Stimulated activated CD4-positive, alpha-beta T cell treated with anti-CD3 and anti-CD28 coated beads, Interleukin-12 subunit alpha, Interleukin-12 subunit beta, amount 100 ng/mL, for 48 hours (primary cell): ENCODE data around the gene CSKMT.
"Not testable (repeated sequence)": the region's sequence is repeated elsewhere in the genome, so short reads cannot be mapped to it uniquely, and the experiment has no call there.

Source experiments
- DNase-seq, 3 donors: peaks; one replicate each; pipeline ENCODE4 v3.0.0-alpha.2; 2020; ENCODE audit warnings: low read depth in 2 of 3, low spot score in 1 of 3

The CSKMT gene, protein sequence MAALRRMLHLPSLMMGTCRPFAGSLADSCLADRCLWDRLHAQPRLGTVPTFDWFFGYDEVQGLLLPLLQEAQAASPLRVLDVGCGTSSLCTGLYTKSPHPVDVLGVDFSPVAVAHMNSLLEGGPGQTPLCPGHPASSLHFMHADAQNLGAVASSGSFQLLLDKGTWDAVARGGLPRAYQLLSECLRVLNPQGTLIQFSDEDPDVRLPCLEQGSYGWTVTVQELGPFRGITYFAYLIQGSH

DNA sequence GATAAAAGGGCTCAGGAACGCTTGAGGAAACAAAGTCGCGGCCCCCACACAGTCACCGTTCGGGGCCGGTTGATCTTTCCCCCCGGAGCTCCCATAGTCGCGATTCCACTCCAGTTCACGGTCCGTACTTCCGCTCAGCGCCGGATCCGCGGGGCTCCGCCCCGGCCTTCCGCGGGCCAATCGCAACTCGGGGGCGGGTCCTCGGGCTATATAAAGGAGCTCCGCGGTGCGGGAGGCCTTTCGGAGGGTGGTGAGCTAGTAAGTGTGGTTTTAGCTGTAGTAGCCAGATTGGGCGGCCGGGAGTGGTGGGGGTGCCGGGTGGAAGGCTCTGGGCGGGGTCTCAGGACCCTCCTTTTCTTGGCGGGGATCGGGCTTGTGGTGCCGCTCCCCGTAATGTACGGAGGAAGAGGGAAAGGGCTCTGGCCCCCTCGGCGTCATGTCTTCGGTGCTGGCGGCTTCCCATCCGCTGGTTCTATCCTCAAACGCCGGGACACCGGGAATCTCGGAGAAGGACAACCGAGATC, at the start of gene CSKMT, which contains the start of gene C11orf98:
Gene CSKMT, plus strand, starts transcription at position 238 of the 524 bp plus-strand sequence. CDS start 568 bp downstream, outside the sequence.
Gene C11orf98, minus strand, starts transcription at position 136 of the 524 bp plus-strand sequence. Its CDS starts 41 bp downstream, at position 95.
- DNase-seq = peak; percentile 94 to 98 (median 95)

GRCh38 chr11:62615521-62615920, 49.6 kb upstream of the CSKMT start:
- no peak for DNase-seq

GRCh38 chr11:62616957-62617356, 48.2 kb upstream of the CSKMT start:
- not testable (repeated sequence) for DNase-seq

GRCh38 chr11:62621027-62621566, 44.0 kb upstream of the CSKMT start:
- no peak for DNase-seq

- peak; percentile 94 to 95 (median 95) for DNase-seq
Observed at GRCh38 chr11:62621567-62622470, 43.3 kb upstream of the CSKMT start, which contains the start of gene B3GAT3. B3GAT3 (minus strand) TSS chr11:62621986; CDS start chr11:62621947, 39 bp downstream.

DNA sequence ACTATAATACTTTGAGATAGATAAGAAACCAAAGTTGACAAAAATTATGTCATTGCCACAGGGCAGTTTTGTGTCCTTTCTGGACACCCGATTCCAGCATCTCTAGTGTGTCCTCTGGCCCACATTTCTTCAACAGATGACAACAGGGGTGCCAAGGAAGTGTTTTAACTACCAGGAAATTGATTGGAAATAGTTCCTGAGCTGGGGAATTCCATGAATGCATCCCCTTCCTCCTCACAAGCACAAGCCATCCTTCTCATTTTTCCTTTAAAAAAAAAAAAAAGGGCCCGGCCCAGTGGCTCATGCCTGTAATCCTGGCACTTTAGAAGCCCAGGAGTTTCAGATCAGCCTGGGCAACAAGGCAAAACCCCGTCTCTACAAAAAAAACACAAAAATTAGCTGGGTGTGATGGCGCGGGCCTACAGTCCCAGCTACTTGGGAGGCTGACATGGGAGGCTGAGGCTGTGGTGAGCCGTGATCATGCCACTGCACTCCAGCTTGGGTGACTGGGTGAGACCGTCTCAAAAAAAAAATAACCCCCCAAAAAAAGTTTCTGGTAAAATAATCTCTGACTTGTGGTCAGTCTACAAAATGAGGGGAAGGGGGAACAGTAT, 42.5 kb upstream of the CSKMT start:
- no peak for DNase-seq

- DNase-seq = no peak
Observed at GRCh38 chr11:62627713-62628112, 37.4 kb upstream of the CSKMT start.

DNA sequence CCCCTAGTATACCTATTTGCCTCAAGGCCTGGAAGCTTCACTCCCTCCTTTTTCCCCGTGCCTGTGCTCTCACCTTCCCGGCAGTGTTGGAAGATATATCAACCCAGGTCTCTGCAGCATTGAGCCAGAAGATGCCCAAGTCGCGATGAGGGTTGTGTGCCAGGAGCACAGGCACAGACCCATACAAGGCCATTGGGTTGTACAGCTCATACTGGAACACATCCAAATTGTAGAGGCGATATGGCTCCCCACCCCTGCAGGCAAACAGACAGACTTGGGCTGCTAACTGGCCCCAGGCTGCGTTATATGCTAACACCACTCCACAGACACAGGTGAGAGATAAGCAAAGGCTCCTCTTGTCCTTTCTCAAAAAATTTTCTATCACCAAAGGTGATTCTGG, 32.6 kb upstream of the CSKMT start:
- DNase-seq = no peak

DNA sequence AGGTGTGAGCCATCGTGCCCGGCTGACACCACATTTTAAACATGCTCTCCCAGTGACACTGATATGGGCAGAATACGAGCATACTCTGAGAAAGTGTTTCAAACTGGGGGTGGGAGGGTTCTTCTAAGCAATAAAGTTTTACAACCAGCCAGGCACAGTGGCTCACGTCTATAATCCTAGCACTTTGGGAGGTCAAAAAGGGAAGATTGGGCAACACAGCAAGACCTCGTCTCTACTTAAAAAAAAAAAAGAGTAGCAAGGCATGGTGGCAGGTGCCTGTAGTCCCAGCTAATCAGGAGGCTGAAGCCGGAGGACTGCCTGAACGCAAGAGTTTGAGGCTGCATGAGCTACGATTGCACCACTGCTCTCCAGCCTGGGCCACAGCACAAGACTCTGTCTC, 20.9 kb upstream of the CSKMT start:
- no peak for DNase-seq

DNA sequence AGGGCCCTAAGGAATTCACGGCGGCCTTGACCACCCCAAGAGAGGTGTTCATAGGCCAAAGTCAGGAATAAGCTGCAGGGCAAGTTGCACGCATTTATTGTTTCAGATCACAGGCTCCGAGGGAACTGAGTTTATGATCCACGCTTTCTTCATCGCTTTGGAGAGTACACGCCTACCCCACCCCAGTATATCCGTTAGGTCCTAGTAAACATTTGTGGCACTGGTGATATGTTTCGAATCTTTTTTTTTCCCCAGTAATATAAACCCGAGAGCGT, 19.5 kb upstream of the CSKMT start:
- no peak for DNase-seq

GRCh38 chr11:62645946-62646824, 18.9 kb upstream of the CSKMT start, which contains the start of gene GANAB:
GANAB (minus strand) TSS chr11:62646613; CDS start chr11:62646599, 14 bp downstream.
- peak; percentile 99 to 100 (median 99) for DNase-seq

GRCh38 chr11:62646825-62647608, 18.1 kb upstream of the CSKMT start:
- no peak for DNase-seq

- no peak for DNase-seq
Observed at GRCh38 chr11:62647609-62648005, 17.5 kb upstream of the CSKMT start.

DNA sequence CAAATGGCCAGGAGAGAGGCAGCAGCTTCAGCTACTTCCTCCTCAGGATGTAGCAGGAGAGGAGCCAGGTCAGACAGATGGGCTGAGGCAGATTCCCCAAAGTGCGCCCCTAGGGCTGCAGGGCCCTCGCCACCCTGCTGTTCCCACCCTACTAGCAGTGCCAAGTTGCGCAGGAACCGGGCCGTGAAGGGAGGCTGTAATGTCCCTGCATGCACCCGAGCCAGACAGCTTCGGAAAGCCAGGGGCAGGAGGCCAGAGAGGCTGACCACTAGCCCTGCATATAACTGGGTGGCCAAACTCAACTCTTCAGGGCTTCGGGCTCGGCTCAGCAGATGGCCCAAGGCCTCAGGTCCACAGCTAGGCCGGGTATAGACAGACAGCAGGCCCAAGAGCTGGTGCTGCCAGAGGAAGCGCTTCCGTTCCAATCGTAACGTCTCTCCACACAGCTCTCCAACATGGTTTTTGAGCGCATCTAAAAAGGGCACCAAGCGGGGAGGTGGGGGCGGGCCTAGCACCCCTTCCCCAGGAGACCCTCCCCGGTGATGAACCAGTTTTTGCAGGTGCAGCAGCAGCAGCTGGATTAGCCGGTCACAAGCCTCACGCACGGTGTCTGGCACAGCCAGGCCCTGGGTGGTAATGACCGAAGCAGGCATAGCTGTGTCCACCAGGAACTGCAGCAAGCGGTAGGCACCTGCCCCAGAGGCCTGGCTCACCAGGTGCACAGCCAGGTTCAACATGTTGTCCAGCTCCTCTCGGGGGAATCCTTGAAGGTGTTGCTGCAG, 16.7 kb upstream of the CSKMT start:
- DNase-seq = no peak

DNA sequence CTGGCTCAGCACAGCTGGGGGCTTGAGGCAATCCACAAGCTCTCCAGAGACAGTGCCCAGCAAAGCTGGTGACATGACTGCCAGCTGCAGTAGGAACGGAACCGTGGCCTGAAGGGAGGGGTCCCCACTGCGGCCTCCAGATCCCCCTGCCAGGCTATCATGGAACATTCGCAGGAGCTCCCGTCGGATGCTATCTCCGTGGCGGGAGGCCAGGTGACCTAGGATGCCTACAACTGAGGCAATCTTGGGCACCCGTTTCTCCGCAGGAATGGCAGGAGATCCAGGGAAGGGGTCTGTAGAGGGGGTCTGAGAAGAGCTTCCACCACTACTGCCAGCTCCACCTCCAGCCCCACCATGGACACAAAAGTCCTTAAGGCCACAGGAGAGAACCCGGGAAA, 16.1 kb upstream of the CSKMT start:
- no peak for DNase-seq

GRCh38 chr11:62649486-62649885, 15.6 kb upstream of the CSKMT start:
- DNase-seq = no peak

DNA sequence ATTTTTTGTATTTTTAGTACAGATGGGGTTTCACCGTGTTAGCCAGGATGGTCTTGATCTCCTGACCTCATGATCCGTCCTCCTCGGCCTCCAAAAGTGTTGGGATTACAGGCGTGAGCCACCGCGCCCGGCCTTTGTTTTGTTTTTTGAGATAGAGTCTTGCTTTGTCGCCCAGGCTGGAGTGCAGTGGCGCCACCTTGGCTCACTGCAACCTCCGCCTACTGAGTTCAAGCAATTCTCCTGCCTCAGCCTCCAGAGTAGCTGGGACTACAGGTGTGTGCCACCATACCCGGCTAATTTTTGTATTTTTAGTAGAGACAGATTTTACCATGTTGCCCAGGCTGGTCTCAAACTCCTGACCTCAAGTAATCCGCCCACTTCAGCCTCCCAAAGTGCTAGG, 14.8 kb upstream of the CSKMT start:
- not testable (repeated sequence) for DNase-seq

DNA sequence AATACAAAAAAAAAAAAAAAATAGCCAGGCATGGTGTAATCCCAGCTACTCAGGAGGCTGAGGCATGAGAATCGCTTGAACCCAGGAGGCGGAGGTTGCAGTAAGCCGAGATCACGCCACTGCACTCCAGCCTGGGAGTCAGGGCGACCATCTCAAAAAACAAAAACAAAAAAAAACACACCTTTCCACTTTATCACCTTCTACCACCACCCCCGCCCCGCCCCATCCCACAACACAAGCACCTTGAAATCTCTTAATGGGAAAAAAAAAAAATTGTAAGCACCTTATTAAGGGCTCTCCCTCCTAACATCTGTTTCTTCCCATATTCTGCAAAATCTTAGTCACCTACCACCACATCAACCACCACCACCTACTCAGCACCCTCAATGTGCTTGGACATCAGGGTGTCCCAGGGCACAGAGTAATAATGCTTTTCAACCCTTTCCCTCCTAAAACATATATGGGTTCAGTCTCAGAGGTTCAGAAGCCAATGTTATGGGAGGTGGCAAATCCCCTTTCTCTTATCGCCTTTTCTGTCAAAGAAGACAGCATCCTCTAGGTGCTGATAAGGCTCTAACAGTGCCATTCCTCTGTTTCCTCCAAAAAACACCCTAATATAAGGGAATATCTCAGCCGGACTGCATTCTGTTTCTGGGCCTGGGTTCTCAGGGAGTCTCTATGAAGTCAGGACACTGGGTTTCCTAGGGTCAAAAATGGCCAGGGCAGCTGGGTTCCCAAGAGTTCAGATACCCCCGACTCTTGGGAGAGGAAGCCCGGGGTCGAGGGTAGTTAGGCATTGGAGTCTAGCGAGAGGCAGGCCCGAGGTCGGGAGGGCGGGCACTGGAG, 12.7 kb upstream of the CSKMT start:
- DNase-seq = no peak
